Liver (tissue), 9 donors: ENCODE data around the gene GRK1. TPM values are rescaled to one million over a fixed set of nuclear protein-coding genes. Genes with fewer than 3 reads are reported as not detected.

Experiments
- DNase-seq: peaks from one replicate; pipeline ENCODE4 v3.0.0-alpha.2; 2017; ENCODE audit warnings: low spot score
- H3K27ac ChIP-seq, 2 donors: one replicate each; pipeline ENCODE4 v1.7.0; 2013; ENCODE audit warnings: inconsistent platforms in 2 of 2, low read length in 2 of 2, control low read depth in 1 of 2, low read depth in 1 of 2, mild to moderate bottlenecking in 1 of 2
- H3K27me3 ChIP-seq, 4 donors: one replicate each; pipeline versions ENCODE4 v1.6.1 to v1.7.0; 2013; ENCODE audit warnings: low read length in 3 of 4, inconsistent platforms in 1 of 4, mild to moderate bottlenecking in 1 of 4, moderate library complexity in 1 of 4; ENCODE audit not compliant: control insufficient read depth in 4 of 4, insufficient read depth in 4 of 4
- H3K36me3 ChIP-seq, 4 donors: one replicate each; pipeline versions ENCODE4 v1.6.1 to v1.7.0; 2013; ENCODE audit warnings: low read length in 3 of 4, mild to moderate bottlenecking in 3 of 4, low read depth in 1 of 4, moderate library complexity in 1 of 4; ENCODE audit not compliant: control insufficient read depth in 4 of 4, insufficient read depth in 3 of 4
- H3K4me1 ChIP-seq, 4 donors: one replicate each; pipeline versions ENCODE4 v1.6.1 to v1.7.0; 2013; ENCODE audit warnings: low read length in 3 of 4, mild to moderate bottlenecking in 3 of 4, moderate library complexity in 1 of 4; ENCODE audit not compliant: control insufficient read depth in 4 of 4, insufficient read depth in 4 of 4
- H3K4me3 ChIP-seq, 3 donors: one replicate each; pipeline versions ENCODE4 v1.6.1 to v1.7.0; 2013; ENCODE audit warnings: low read length in 3 of 3, control low read depth in 1 of 3, low read depth in 1 of 3, mild to moderate bottlenecking in 1 of 3
- H3K9ac ChIP-seq, 2 donors: one replicate each; pipeline ENCODE4 v1.7.0; 2013; ENCODE audit warnings: low read length in 2 of 2, mild to moderate bottlenecking in 2 of 2, moderate library complexity in 2 of 2, control low read depth in 1 of 2, low read depth in 1 of 2
- H3K9me3 ChIP-seq, 4 donors: one replicate each; pipeline versions ENCODE4 v1.6.1 to v1.7.0; 2013; ENCODE audit warnings: low read length in 3 of 4; ENCODE audit not compliant: control insufficient read depth in 4 of 4
- FOXA1 ChIP-seq: IDR thresholded peaks from 2 replicates; pipeline ENCODE4 v1.6.1; 2016; ENCODE audit warnings: antibody characterized with exemption
- FOXA2 ChIP-seq: IDR thresholded peaks from 2 replicates; pipeline ENCODE4 v1.6.1; 2016; ENCODE audit warnings: antibody characterized with exemption
- GABPA ChIP-seq, 2 donors: IDR thresholded peaks in 1 of 2; conservative IDR thresholded peaks in 1 of 2; 2 replicates each; pipeline ENCODE4 v1.6.1; 2016; ENCODE audit warnings: antibody characterized with exemption in 2 of 2, mild to moderate bottlenecking in 1 of 2, moderate library complexity in 1 of 2
- HNF4A ChIP-seq, 2 donors: conservative IDR thresholded peaks; 2 replicates each; pipeline ENCODE4 v1.6.1; 2016; ENCODE audit warnings: antibody characterized with exemption in 2 of 2, mild to moderate bottlenecking in 2 of 2
- HNF4G ChIP-seq: IDR thresholded peaks from 2 replicates; pipeline ENCODE4 v1.6.1; 2016; ENCODE audit warnings: antibody characterized with exemption
- JUND ChIP-seq, 2 donors: IDR thresholded peaks; 2 replicates each; pipeline ENCODE4 v1.6.1; 2016; ENCODE audit warnings: antibody characterized with exemption in 2 of 2
- NR2F2 ChIP-seq: IDR thresholded peaks from 2 replicates; pipeline ENCODE4 v1.6.1; 2016; ENCODE audit warnings: antibody characterized with exemption
- RXRA ChIP-seq, 2 donors: IDR thresholded peaks; 2 replicates each; pipeline ENCODE4 v1.6.1; 2017 to 2018; ENCODE audit warnings: antibody characterized with exemption in 2 of 2, mild to moderate bottlenecking in 1 of 2
- TAF1 ChIP-seq: conservative IDR thresholded peaks from 2 replicates; pipeline ENCODE4 v1.6.1; 2016; ENCODE audit warnings: antibody characterized with exemption, mild to moderate bottlenecking
- YY1 ChIP-seq: IDR thresholded peaks from 2 replicates; pipeline ENCODE4 v1.6.1; 2016; ENCODE audit warnings: antibody characterized with exemption, mild to moderate bottlenecking
- WGBS: extraction: QIAGEN DNeasy Blood & Tissue Kit; methylation state at CpG from one replicate; pipeline ENCODE4 v1.1.7; 2013; 5-methylcytosine and 5-hydroxymethylcytosine counted together
- polyA plus RNA-seq, 2 donors: library from polyadenylated mRNA; stranded (reverse) in 1 of 2; unstranded in 1 of 2; fragments of 200-250 nt in 1 of 2; fragments of >200 nt in 1 of 2; fragmentation: Nextera tagmentation in 1 of 2; extraction: Ambion mirVana in 1 of 2; gene quantifications; one replicate each; pipeline versions ENCODE4 v1.2.1 to v1.2.3, GENCODE V29; 2013 to 2015
- total RNA-seq, 2 donors: library from RNA; depleted of rRNA; stranded (reverse); fragments of >200 nt; gene quantifications; one replicate each; pipeline ENCODE4 v1.2.3, GENCODE V29; 2014
- TF ChIP-seq, protein P1 (sequence below): IDR thresholded peaks from 2 replicates; pipeline ENCODE4 v1.6.1; 2016; ENCODE audit warnings: antibody characterized with exemption
- TF ChIP-seq, protein P2 (sequence below): IDR thresholded peaks from 2 replicates; pipeline ENCODE4 v1.6.1; 2016; ENCODE audit warnings: antibody characterized with exemption, mild to moderate bottlenecking
- TF ChIP-seq, protein P3 (sequence below): IDR thresholded peaks from 2 replicates; pipeline ENCODE4 v1.6.1; 2016; ENCODE audit warnings: antibody characterized with exemption
- donor health status: healthy.
- donor health status: healthy.
- donor health status: healthy.
- donor health status: healthy.
- donor health status: healthy.

Gene GRK1
- total and polyA plus RNA-seq, 4 donors = 0.05 TPM; not detected in 3

DNA sequence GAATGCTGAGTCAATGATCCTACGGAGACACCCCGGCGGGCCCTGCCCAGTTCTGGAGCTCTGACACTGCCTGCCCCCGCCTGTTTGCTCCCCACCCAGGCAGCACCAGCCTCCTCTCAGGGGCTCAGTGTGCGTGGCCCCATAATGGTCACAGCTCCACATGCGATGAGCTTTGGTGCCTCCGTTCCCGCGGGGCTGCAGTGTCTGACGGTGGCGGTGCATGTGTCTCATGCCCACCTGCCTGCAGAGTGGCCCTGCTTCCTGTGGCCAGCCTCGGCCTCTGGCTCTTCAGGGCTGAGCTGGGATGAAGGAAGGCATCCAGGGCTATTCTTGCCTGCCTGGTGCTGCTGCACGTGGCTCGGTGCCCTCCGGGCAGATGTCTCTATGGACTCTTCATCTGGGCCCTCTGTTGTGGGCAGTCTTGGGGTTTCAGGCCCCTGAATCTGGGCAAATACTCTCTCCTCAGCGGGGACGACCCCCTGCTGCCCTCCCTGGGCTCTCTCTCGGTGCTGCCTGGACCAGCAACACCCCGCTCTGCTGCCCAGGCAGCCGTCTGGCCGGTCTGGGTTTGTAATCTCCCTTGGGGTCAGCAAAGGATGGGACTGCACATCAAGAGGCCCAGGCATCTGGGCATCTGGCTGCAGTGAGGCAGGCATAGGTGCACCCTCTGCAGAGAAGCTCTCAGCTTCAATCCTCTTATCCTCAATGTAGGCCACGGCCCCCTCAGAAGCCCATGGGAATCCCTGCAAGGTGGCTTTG is 72.7 kb downstream of the GRK1 start (continued):
- TF ChIP-seq, protein P1, sequence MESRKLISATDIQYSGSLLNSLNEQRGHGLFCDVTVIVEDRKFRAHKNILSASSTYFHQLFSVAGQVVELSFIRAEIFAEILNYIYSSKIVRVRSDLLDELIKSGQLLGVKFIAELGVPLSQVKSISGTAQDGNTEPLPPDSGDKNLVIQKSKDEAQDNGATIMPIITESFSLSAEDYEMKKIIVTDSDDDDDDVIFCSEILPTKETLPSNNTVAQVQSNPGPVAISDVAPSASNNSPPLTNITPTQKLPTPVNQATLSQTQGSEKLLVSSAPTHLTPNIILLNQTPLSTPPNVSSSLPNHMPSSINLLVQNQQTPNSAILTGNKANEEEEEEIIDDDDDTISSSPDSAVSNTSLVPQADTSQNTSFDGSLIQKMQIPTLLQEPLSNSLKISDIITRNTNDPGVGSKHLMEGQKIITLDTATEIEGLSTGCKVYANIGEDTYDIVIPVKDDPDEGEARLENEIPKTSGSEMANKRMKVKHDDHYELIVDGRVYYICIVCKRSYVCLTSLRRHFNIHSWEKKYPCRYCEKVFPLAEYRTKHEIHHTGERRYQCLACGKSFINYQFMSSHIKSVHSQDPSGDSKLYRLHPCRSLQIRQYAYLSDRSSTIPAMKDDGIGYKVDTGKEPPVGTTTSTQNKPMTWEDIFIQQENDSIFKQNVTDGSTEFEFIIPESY = no peak
- TF ChIP-seq RXRA (IDR thresholded peaks at IDR 0.05) = no peak
- no peak for TF ChIP-seq JUND (IDR thresholded peaks at IDR 0.05)
- no peak for TF ChIP-seq GABPA (IDR thresholded peaks at IDR 0.05 in 1 of 2, conservative IDR thresholded peaks at IDR 0.05 in 1 of 2)

DNA sequence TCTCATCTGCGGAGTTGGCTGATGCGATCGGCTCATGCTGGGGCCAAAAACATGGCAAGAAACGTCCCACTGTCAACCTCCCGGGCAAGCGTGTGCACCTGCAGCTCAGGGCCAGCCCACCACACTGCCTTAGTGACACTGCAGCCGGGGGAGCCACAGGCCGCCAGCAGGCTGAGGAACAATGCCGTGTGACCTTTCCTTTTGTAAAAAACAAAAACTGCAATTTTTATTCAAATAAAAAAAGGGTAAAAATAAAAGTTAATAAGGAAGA is 73.2 kb downstream of the GRK1 start:
- no peak overlapping the region for H3K4me3 ChIP-seq
- no peak for TF ChIP-seq HNF4A (conservative IDR thresholded peaks at IDR 0.05)
- no peak for TF ChIP-seq FOXA2
- TF ChIP-seq JUND (IDR thresholded peaks at IDR 0.05) = no peak
- no peak for TF ChIP-seq HNF4G
- no peak for TF ChIP-seq GABPA (IDR thresholded peaks at IDR 0.05 in 1 of 2, conservative IDR thresholded peaks at IDR 0.05 in 1 of 2)
- TF ChIP-seq, protein P2, sequence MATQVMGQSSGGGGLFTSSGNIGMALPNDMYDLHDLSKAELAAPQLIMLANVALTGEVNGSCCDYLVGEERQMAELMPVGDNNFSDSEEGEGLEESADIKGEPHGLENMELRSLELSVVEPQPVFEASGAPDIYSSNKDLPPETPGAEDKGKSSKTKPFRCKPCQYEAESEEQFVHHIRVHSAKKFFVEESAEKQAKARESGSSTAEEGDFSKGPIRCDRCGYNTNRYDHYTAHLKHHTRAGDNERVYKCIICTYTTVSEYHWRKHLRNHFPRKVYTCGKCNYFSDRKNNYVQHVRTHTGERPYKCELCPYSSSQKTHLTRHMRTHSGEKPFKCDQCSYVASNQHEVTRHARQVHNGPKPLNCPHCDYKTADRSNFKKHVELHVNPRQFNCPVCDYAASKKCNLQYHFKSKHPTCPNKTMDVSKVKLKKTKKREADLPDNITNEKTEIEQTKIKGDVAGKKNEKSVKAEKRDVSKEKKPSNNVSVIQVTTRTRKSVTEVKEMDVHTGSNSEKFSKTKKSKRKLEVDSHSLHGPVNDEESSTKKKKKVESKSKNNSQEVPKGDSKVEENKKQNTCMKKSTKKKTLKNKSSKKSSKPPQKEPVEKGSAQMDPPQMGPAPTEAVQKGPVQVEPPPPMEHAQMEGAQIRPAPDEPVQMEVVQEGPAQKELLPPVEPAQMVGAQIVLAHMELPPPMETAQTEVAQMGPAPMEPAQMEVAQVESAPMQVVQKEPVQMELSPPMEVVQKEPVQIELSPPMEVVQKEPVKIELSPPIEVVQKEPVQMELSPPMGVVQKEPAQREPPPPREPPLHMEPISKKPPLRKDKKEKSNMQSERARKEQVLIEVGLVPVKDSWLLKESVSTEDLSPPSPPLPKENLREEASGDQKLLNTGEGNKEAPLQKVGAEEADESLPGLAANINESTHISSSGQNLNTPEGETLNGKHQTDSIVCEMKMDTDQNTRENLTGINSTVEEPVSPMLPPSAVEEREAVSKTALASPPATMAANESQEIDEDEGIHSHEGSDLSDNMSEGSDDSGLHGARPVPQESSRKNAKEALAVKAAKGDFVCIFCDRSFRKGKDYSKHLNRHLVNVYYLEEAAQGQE = no peak
- no peak for DNase-seq
- H3K27me3 ChIP-seq = no peaks in the 10 kb centered on the region
- no peak overlapping the region for H3K9ac ChIP-seq
- H3K36me3 ChIP-seq = no peaks in the 10 kb centered on the region
- WGBS = 80% methylated on average over 9 of the region's 9 CpGs
- no peak overlapping the region for H3K27ac ChIP-seq
- no peaks in the 10 kb centered on the region for H3K9me3 ChIP-seq
- H3K4me1 ChIP-seq = peaks cover 0 to 3% (median 0%) of the 10 kb centered on the region in 4 donors

DNA sequence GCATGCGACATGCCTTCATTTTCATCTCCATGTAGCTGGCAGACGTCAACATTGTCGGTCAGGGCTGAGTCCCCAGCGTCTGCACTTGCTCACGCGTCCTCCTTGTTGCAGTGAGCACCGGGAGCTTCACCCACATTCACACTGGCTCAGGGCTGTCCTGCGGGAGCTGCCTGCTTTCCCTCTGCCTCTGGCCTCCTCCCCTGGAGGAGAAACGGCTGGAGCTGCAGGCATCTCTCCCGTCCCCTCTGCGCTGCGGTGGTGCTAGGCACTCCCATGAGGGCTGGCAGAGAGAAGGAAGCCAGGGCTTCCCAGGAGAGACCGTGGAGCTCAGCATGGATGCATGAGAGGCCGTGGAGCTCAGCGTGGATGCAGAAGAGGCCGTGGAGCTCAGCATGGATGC is 73.6 kb downstream of the GRK1 start:
- no peak overlapping the region for H3K4me3 ChIP-seq
- H3K4me1 ChIP-seq = peaks cover 0 to 3% (median 0%) of the 10 kb centered on the region in 4 donors
- TF ChIP-seq FOXA1 (no peak), YY1 (no peak), NR2F2 (no peak), TAF1 (no peak), JUND (IDR thresholded peaks at IDR 0.05) (no peak), RXRA (IDR thresholded peaks at IDR 0.05) (no peak)
- TF ChIP-seq, protein P3, sequence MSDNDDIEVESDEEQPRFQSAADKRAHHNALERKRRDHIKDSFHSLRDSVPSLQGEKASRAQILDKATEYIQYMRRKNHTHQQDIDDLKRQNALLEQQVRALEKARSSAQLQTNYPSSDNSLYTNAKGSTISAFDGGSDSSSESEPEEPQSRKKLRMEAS = no peak
- H3K27ac ChIP-seq = no peak overlapping the region
- H3K9me3 ChIP-seq = no peaks in the 10 kb centered on the region
- H3K36me3 ChIP-seq = no peaks in the 10 kb centered on the region
- DNase-seq = no peak
- 86% methylated on average over 16 of the region's 16 CpGs for WGBS
- no peaks in the 10 kb centered on the region for H3K27me3 ChIP-seq
- no peak overlapping the region for H3K9ac ChIP-seq
